ENCODE data around the gene LEFTY2.
"Not testable (repeated sequence)": the region's sequence is repeated elsewhere in the genome, so short reads cannot be mapped to it uniquely, and the experiment has no call there.

The LEFTY2 gene

GRCh38 chr1:225889743-225890142 is 51.3 kb downstream of the LEFTY2 start:
- ATAC-seq (no peak), DNase-seq (no peak)
- H3K4me1 Mint-ChIP-seq: peaks cover 2% of the 10 kb centered on the region
- H3K27ac Mint-ChIP-seq: no peak overlapping the region
- no peaks in the 10 kb centered on the region for H3K9me3 Mint-ChIP-seq
- no peaks in the 10 kb centered on the region for H3K36me3 Mint-ChIP-seq (ENCODE audit: low read depth)
- H3K27me3 Mint-ChIP-seq: no peaks in the 10 kb centered on the region
- H3K4me3 Mint-ChIP-seq: no peak overlapping the region

- H3K36me3 Mint-ChIP-seq (ENCODE audit: low read depth): no peaks in the 10 kb centered on the region
- DNase-seq (no peak), ATAC-seq (peak; percentile 28)
- H3K27me3 Mint-ChIP-seq: no peaks in the 10 kb centered on the region
- no peak within 1 kb of the TSS for H3K4me3 Mint-ChIP-seq
- H3K27ac Mint-ChIP-seq: no peak within 1 kb of the TSS
- H3K9me3 Mint-ChIP-seq: no peaks in the 10 kb centered on the region
- peaks cover 2% of the 10 kb centered on the region for H3K4me1 Mint-ChIP-seq
These were observed 52.0 kb downstream of the LEFTY2 start, which contains the start of gene LEFTY1 for GRCh38 chr1:225888898-225889601. LEFTY1 (minus strand) TSS chr1:225889146; CDS start chr1:225889066, 80 bp downstream.

- no peaks in the 10 kb centered on the region for H3K36me3 Mint-ChIP-seq (ENCODE audit: low read depth)
- H3K4me3 Mint-ChIP-seq: no peak overlapping the region
- H3K4me1 Mint-ChIP-seq: peaks cover 7% of the 10 kb centered on the region
- no peaks in the 10 kb centered on the region for H3K9me3 Mint-ChIP-seq
- no peaks in the 10 kb centered on the region for H3K27me3 Mint-ChIP-seq
- DNase-seq (no peak), ATAC-seq (peak; percentile 26)
- no peak overlapping the region for H3K27ac Mint-ChIP-seq
These were observed 52.6 kb downstream of the LEFTY2 start for GRCh38 chr1:225888289-225888897.

DNA sequence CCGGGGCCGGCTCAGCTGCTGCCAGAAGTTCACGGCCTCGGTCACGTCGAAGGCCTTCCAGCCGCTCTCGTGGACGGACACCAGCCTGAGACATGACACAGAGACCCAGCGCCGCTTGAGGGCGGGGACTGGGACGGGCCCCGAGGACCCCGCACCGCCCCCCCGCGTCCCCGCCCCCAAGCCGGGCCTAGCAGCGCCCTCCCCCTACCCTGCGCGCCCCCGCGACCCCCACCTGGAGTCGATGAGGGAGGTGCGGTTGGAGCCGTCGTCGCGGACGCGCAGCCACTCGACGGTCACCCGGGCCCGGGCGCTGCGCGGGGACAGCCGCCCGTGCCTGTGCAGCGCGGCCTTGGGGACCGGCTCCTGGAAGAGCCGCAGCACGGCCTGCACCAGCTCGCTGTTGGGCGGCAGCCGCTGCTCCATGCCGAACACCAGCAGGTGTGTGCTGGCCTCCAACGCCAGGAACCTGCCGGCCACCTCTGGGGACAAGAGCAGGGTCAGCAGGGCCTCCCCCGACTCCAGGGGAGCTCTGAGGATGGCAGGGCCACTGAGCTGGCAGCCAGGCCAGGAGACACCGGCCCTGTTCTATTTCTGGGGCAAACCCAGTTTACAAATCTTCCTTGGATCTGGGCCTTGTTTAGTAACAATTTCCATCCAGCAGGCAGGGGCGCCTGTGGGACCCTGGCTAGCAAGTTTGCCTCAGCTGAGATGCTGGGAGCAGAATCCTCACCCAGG is 53.3 kb downstream of the LEFTY2 start:
- H3K9me3 Mint-ChIP-seq; DNase-seq; H3K27ac Mint-ChIP-seq; H3K4me1 Mint-ChIP-seq; ATAC-seq; H3K4me3 Mint-ChIP-seq; H3K36me3 Mint-ChIP-seq (ENCODE audit: low read depth); H3K27me3 Mint-ChIP-seq: not testable (repeated sequence)

GRCh38 chr1:225887030-225887314 is 54.0 kb downstream of the LEFTY2 start:
- Mint-ChIP-seq H3K36me3 (ENCODE audit: low read depth) (no peaks in the 10 kb centered on the region), H3K9me3 (no peaks in the 10 kb centered on the region), H3K27me3 (no peaks in the 10 kb centered on the region), H3K4me1 (peaks cover 10% of the 10 kb centered on the region), H3K27ac (no peak overlapping the region), H3K4me3 (no peak overlapping the region)
- DNase-seq (no peak), ATAC-seq (no peak)

Data from activated naive CD8-positive, alpha-beta T cell treated with anti-CD3 and anti-CD28 coated beads, Interleukin-2, amount 50 U/mL, for 24 hours (primary cell).